Left ventricle myocardium inferior (tissue), 1 donor: ENCODE results near the gene ARHGEF7. TPM values are rescaled to one million over a fixed set of nuclear protein-coding genes. Genes with fewer than 3 reads are reported as not detected.

Experiments
- DNase-seq: peaks from one replicate; pipeline ENCODE4 v3.0.0-alpha.2; 2020
- H3K27ac ChIP-seq: fragments of 200-600 bp; replicated peaks from 2 replicates; pipeline ENCODE4 v1.8.0; 2021
- H3K27me3 ChIP-seq: fragments of 200-600 bp; 2 replicates; pipeline ENCODE4 v1.8.0; 2021; ENCODE audit warnings: low read depth
- H3K36me3 ChIP-seq: fragments of 200-600 bp; 2 replicates; pipeline ENCODE4 v1.8.0; 2021
- H3K4me1 ChIP-seq: fragments of 200-600 bp; 2 replicates; pipeline ENCODE4 v1.8.0; 2021
- H3K4me3 ChIP-seq: fragments of 200-600 bp; 2 replicates; pipeline ENCODE4 v1.8.0; 2021; ENCODE audit warnings: mild to moderate bottlenecking, moderate library complexity
- H3K9me3 ChIP-seq: fragments of 200-600 bp; replicated peaks from 2 replicates; pipeline ENCODE4 v1.8.0; 2021
- CTCF ChIP-seq: fragments of 200-600 bp; IDR thresholded peaks from 2 replicates; pipeline ENCODE4 v1.8.0; 2021; ENCODE audit warnings: antibody characterized with exemption, mild to moderate bottlenecking, borderline replicate concordance
- intact Hi-C: fragments of 100-400 bp; cut with micrococcal nuclease; formaldehyde crosslinking; loops from one replicate; pipeline ENCODE4 v1.11.0; 2022
- total RNA-seq: library from RNA; stranded (reverse); fragmentation: NEBNext Ultra II Directional; extraction: Animal tissue kit (Norgen Biotek cat#: 25700); gene quantifications from one replicate; pipeline ENCODE4 v1.2.1, GENCODE V29; 2021
- donor health status: DM: no; HTN: yes; CAD: no; lungs with severe emphysema.

Gene ARHGEF7
- total RNA-seq, 1 donor from 2014 or later = 35.9 TPM

GRCh38 chr13:111122056-111122455 is 6.9 kb downstream of the ARHGEF7 start:
- H3K4me3 ChIP-seq = no peak overlapping the region
- no peaks in the 10 kb centered on the region for H3K36me3 ChIP-seq
- no peak for TF ChIP-seq CTCF
- intact Hi-C loops = no loop called here
- peaks cover 25% of the 10 kb centered on the region for H3K4me1 ChIP-seq
- H3K27me3 ChIP-seq = no peaks in the 10 kb centered on the region
- no peak overlapping the region for H3K27ac ChIP-seq
- no peak for DNase-seq
- H3K9me3 ChIP-seq = no peaks in the 10 kb centered on the region

- H3K27me3 ChIP-seq = no peaks in the 10 kb centered on the region
- peaks cover 25% of the 10 kb centered on the region for H3K4me1 ChIP-seq
- no peaks in the 10 kb centered on the region for H3K9me3 ChIP-seq
- no peak for DNase-seq
- intact Hi-C loops = no loop called here
- no peak overlapping the region for H3K27ac ChIP-seq
- no peak for TF ChIP-seq CTCF
- H3K4me3 ChIP-seq = no peak overlapping the region
- no peaks in the 10 kb centered on the region for H3K36me3 ChIP-seq
Measured at GRCh38 chr13:111122631-111123030, 7.5 kb downstream of the ARHGEF7 start.

- TF ChIP-seq CTCF = no peak
- intact Hi-C loops = no loop called here
- Histone ChIP-seq H3K27ac (no peak overlapping the region), H3K4me1 (peaks cover 25% of the 10 kb centered on the region), H3K27me3 (no peaks in the 10 kb centered on the region), H3K9me3 (no peaks in the 10 kb centered on the region), H3K4me3 (no peak overlapping the region), H3K36me3 (no peaks in the 10 kb centered on the region)
- DNase-seq = no peak
Measured at GRCh38 chr13:111123221-111123620, 8.1 kb downstream of the ARHGEF7 start.

- TF ChIP-seq CTCF = no peak
- Histone ChIP-seq H3K27me3 (no peaks in the 10 kb centered on the region), H3K36me3 (no peaks in the 10 kb centered on the region), H3K9me3 (no peaks in the 10 kb centered on the region), H3K4me3 (no peak overlapping the region), H3K27ac (peak overlapping the region; percentile 25), H3K4me1 (peaks cover 25% of the 10 kb centered on the region)
- DNase-seq = no peak
- intact Hi-C loops = no loop called here
Measured at GRCh38 chr13:111123649-111124048, 8.5 kb downstream of the ARHGEF7 start.

GRCh38 chr13:111126509-111126908 is 11.4 kb downstream of the ARHGEF7 start:
- no peak overlapping the region for H3K4me3 ChIP-seq
- DNase-seq = no peak
- H3K27me3 ChIP-seq = no peaks in the 10 kb centered on the region
- H3K9me3 ChIP-seq = no peaks in the 10 kb centered on the region
- intact Hi-C loops = no loop called here
- TF ChIP-seq CTCF = no peak
- H3K27ac ChIP-seq = no peak overlapping the region
- peaks cover 8% of the 10 kb centered on the region for H3K4me1 ChIP-seq
- no peaks in the 10 kb centered on the region for H3K36me3 ChIP-seq
